Measurements from ENCODE around the gene PILRB.

The PILRB gene

GRCh38 chr7:100407285-100408180 lies 49.6 kb downstream of the PILRB start:
- DNase-seq (ENCODE audit: low read depth), result peak; percentile 56

DNA sequence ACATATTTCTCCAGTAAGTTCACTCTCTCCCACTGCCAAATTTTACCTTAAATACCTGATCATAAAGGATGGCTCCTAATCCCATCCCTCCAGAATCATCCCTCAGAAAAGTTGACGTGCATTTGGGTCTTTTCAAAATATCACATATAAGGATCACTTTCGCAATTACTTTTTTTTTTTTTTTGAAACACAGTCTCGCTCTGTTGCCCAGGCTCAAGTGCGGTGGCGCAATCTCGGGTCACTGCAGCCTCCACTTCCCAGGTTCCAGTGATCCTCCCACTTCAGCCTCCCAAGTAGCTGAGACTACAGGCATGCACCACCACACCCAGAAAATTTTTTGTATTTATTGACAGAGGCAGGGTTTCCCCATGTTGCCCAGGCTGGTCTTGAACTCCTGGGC lies 53.2 kb downstream of the PILRB start:
- DNase-seq (ENCODE audit: low read depth), result no peak

DNA sequence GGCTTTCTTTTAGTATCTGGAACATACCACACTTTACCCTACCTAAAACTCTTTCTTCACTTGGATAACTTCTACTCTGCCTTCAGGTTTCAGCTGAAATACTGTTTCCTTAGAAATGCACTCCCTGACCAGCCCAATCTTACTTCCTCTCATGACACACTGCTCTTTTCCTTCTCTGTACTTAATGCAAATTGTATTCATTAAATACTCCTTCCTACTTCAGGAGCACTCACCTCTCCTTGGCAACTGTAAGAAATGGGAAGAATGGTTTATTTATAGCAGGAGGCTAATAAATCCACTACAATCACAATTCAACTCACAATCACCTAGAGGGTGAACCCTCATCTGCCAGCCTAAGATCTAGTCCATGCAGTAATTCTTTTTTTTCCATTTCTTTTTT lies 55.4 kb downstream of the PILRB start:
- no peak for DNase-seq (ENCODE audit: low read depth)

DNA sequence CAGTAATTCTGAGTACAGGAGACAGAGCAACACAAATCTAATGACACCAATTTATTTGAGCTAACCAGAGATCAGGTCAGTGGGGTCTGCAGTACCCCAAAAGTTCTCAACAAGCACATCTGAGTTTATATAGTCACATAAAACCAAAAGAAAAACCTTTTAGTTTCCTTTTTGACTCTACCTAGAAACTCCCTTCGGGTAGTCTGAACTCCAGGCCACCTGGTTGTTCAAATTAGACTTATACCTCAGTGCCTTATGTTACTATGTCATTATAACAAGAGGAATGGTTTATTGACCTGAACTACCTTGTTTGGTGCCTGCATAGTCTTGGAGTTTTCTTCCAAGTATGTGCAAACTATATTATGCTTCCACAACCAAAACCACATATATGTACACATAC lies 56.0 kb downstream of the PILRB start:
- DNase-seq (ENCODE audit: low read depth), result no peak

GRCh38 chr7:100415448-100415847 lies 57.5 kb downstream of the PILRB start:
- DNase-seq (ENCODE audit: low read depth), result no peak

Data from fibroblast of the conjunctiva (primary cell).